NB4 (cell line): ENCODE measurements around the gene TBC1D14.

Source experiments
- CTCF ChIP-seq: IDR thresholded peaks from one replicate; pipeline ENCODE4 v1.5.1; 2012; ENCODE audit warnings: low read depth, low read length
- MAX ChIP-seq: IDR thresholded peaks from 2 replicates; pipeline ENCODE4 v1.6.1; 2011; ENCODE audit warnings: low read depth, low read length
- POLR2A ChIP-seq: IDR thresholded peaks from 2 replicates; pipeline ENCODE4 v1.6.1; 2011; ENCODE audit warnings: mild to moderate bottlenecking; ENCODE audit not compliant: insufficient read length; ENCODE audit errors: extremely low read depth

GRCh38 chr4:6951880-6952381, 42.3 kb downstream of the TBC1D14 start:
- no peak for TF ChIP-seq CTCF
- no peak for TF ChIP-seq POLR2A
- no peak for TF ChIP-seq MAX
